Stromal cell of bone marrow (primary cell): ENCODE measurements around the gene METTL26.

Experiments used
- DNase-seq: peaks from one replicate; pipeline ENCODE4 v3.0.0-alpha.2; 2012; ENCODE audit warnings: low read depth

The METTL26 gene

GRCh38 chr16:674968-675883 lies 39.1 kb upstream of the METTL26 start, which contains the start of gene RHBDL1:
Gene RHBDL1 (plus strand): TSS chr16:675671. CDS start chr16:675791, 120 bp downstream.
- no peak for DNase-seq

DNA sequence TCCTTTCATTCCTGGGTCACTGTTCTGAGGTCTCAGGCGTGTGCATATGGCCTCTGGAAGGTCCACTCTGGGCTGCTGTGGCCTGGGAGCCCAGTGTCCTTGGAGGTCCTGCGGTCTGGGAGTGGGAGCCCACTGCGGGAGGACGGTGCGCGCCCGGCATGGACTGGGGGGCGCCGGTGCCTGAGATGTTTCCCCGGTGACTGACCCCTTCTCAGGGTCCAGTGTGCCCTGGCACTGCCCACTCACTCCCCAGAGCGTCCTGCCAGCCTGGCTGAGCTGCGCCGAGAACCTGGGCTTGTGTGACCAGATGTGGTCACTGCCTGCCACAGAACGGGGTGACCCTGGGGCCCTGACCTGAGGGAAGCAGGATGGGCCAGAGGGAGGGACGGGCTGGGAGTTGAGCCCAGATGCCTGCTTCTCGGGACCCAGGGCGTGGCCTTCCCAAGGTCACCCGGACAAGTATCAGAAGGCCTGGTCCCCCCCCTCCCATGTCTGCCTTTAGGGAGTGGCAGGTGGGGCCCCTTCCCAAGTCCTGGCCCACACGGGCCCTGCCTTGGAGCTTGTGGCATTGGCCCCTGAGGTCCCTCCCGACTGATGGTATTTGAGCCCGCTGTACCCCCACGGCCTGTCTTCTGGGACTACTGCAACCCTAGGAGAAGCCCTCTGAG lies 38.2 kb upstream of the METTL26 start:
- no peak for DNase-seq

- no peak for DNase-seq
These were observed 37.4 kb upstream of the METTL26 start for GRCh38 chr16:673399-673991.

DNA sequence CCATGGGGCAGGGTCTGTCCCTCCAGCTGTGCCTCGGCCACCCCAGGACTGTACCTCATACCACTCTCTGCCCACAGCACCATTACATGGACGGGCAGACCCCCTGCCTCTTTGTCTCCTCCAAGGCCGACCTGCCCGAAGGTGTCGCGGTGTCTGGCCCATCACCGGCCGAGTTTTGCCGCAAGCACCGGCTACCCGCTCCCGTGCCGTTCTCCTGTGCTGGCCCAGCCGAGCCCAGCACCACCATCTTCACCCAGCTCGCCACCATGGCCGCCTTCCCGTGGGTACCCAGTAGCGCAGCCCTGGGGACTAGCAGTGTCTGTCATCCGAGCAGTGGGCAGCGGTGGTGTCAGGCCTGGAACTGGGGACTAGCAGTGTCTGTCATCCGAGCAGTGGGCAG lies 36.7 kb upstream of the METTL26 start:
- no peak for DNase-seq

GRCh38 chr16:672371-672770 lies 36.3 kb upstream of the METTL26 start:
- DNase-seq, result no peak

DNA sequence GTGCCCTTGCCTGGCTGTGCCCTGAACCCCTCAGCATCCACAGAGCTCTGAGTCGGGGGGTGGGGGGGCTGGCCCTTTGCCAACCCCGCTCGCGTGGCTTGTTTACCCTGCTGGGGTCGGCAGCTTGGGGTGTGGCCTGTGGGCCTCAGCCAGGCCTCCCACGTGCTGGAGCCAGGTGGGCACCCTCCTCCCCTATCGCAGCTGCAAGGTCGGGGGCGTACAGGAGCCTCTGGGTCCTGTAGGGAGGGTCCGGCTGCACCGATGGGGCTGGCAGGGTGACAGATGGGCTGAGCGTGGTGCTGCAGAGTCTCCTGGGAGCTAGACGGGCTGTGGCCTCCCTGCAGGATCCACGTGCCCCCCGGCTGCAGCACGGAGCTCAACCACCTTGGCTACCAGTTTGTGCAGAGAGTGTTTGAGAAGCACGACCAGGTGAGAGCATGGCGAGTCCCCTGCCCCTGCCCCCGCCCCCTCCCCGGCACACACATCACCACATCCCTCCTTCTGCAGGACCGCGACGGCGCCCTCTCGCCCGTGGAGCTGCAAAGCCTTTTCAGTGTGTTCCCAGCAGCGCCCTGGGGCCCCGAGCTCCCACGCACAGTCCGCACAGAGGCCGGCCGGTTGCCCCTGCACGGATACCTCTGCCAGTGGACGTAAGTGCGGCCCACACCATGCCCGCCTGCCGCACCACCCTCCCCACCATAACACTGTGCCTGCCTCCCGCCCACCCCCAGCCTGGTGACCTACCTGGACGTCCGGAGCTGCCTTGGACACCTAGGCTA lies 35.4 kb upstream of the METTL26 start:
- DNase-seq, result no peak

GRCh38 chr16:670485-671352 lies 34.6 kb upstream of the METTL26 start:
- no peak for DNase-seq

DNA sequence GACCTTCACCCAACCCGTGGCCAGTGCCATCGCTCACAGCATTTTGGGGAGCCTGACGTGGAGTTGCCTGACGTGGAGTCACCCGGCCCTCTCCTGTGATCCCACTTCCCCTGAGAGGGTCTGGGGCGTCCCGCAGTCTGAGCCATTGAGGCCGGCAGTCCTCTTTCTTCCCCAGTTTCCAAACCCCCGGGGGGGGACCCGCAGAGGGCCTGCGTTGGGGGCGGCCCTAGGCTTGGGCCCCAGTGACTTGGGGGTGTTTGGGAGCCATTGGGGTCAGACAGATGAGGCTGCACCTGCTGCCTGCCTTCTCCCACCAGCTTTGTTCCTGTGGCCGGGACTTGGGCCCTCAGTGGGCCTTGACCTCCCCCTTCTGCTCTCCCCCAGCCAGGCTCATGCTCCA lies 33.6 kb upstream of the METTL26 start:
- DNase-seq, result no peak

- DNase-seq, result no peak
These were observed 32.5 kb upstream of the METTL26 start for GRCh38 chr16:668519-669171.

DNA sequence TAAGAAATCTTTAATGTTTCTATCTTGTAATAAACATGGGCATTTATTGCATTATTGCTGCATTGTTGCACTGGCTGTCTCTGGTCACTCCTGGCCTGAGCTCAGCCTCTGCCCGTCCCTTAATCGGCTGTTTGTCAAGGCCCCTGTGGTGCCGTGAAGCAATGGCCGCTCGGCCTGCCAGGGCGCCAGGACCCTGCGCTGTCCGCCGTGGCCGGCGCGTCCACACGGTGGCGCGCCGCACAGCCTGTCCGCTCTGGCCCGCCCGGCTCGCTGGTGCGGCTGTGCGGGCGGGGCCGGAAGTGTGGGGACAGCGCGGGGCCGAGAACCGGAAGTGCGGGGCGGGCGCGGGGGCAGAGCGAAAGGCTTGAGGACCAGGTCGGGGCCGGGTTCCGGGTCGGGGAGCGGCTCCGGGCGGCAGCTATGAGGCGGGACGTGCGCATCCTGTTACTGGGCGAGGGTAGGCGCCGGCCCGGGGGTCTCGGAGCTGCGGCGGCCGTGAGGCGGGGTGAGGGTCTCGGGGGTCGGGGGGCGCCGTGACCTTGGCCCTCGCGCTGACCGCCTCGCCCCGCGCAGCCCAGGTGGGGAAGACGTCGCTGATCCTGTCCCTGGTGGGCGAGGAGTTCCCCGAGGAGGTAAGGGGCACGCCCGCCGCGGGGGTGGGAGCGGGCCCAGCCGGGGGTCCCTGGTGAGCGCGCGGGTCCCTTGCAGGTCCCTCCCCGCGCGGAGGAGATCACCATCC lies 31.8 kb upstream of the METTL26 start, which contains the start of gene RHOT2:
RHOT2 (plus strand) TSS at position 353 of the 739 bp plus-strand sequence; CDS start at position 421, 68 bp downstream.
- DNase-seq, result peak; percentile 81

DNA sequence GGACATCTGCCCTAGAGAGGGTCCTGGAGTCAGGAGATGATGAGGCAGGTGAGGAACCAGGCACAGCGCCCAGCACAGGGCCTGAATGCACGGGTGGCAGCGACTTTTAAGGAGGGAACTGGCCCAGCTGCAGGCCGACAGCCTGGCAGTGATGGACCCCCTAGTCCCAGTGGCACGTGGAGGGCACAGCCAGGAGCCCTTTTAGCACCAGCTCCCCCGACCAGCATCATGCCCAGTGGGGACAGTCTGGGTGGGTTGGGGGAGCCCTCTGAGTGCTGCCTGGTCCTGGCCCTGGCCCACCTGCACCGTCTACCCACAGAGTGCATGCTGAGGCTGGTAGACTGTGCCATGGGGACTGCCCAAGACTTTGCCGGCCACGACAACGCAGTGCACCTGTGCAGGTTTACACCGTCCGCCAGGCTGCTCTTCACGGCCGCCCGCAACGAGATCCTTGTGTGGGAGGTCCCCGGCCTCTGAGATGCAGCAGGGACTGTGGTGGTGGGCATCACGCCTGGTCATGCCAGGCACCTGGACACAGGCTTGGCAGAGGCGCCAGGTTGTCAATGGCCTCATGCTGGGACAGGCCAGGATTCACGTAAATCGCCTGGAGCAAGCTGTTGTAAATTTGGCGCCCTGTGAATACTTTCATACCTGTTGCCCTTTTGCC lies 31.1 kb upstream of the METTL26 start:
- DNase-seq, result no peak

- DNase-seq, result no peak
These were observed 30.5 kb upstream of the METTL26 start for GRCh38 chr16:666572-666971.

DNA sequence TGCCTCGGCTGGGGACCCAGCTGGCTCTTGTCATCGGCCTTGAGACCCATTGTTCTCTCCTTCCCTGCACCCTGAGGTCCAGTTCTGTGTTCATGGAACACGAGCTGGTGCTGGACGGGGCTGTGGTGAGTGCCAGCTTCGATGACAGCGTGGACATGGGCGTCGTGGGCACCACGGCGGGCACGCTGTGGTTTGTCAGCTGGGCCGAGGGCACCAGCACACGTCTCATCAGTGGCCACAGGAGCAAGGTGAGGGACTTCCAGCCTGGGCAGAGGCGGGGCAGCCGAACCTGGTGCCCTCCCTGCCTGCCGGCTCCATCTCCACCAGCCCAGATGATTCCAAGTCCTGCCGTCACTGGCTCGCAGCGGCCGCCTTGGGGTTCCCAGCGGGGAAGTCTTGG lies 26.5 kb upstream of the METTL26 start:
- DNase-seq, result no peak

GRCh38 chr16:662095-662494 lies 26.0 kb upstream of the METTL26 start:
- no peak for DNase-seq

DNA sequence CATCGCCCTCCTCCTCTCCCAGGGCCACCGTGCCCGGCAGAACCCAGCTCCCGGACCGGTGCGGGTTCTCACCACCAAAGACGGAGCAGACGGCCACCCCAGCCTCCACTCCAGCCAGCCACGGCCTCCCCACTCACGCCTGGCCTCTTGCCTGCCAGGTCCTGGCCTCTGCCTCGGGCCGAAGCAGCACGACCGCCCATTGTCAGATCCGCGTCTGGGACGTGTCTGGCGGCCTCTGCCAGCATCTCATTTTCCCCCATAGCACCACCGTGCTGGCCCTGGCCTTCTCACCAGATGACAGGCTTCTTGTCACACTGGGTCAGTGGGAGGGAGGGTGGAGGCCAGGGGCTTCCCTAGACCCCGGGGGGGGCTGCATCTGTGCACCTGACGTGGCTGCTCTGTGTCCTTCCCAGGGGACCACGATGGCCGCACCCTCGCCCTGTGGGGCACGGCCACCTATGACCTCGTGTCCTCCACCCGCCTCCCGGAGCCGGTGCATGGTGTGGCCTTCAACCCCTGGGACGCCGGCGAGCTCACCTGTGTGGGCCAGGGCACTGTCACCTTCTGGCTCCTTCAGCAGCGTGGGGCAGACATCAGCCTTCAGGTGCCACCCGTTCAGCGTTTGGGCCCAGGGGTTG lies 25.2 kb upstream of the METTL26 start:
- DNase-seq, result no peak

DNA sequence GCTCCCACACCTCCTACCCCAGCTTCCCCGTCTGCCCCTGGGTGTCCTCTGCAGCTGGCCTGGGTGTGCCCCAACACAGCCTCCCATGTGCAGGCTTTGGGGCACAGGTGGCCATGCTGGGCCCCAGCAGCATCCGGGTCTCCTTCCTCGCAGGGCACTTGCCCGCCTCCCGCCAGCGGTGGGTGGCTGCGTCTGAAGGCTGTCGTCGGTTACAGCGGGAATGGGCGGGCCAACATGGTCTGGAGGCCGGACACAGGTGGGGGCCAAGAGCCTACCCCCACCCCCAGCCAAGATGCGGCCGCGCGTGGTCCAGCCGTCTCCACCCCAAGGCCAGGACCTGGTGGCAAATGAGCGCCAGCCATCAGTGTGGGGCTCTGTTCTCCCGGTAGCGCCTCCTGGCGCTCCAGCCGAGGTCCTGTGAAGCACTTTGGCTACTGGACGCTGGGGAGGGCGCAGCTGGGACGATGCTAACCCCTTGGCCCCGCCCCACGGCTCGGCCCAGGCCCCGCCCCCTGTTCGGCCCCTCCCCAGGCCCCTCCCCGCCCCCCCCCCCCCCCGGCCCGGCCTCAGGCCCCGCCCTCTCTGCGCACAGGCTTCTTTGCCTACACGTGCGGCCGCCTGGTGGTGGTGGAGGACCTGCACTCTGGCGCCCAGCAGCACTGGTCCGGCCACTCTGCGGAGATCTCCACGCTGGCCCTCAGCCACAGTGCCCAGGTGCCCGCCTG lies 24.5 kb upstream of the METTL26 start:
- DNase-seq, result peak; percentile 57

- DNase-seq, result no peak
These were observed 24.0 kb upstream of the METTL26 start for GRCh38 chr16:660132-660458.

- DNase-seq, result no peak
These were observed 23.5 kb upstream of the METTL26 start for GRCh38 chr16:659618-660017.
